GM06990 (cell line): Measurements from ENCODE around the gene PDE8B.

ENCODE experiments used
- DNase-seq: peaks from one replicate; pipeline ENCODE4 v3.0.0-alpha.2; 2011; ENCODE audit not compliant: insufficient read length; ENCODE audit errors: extremely low read depth
- H3K27me3 ChIP-seq: replicated peaks from 2 replicates; pipeline ENCODE4 v1.6.0; 2011; ENCODE audit warnings: low read length; ENCODE audit not compliant: control insufficient read depth, insufficient read depth
- H3K36me3 ChIP-seq: 2 replicates; pipeline ENCODE4 v1.5.1; 2011; ENCODE audit warnings: low read length; ENCODE audit not compliant: control insufficient read depth, insufficient read depth
- H3K4me3 ChIP-seq: replicated peaks from 2 replicates; pipeline ENCODE4 v1.5.1; 2011; ENCODE audit warnings: low read depth, mild to moderate bottlenecking, control low read depth, low read length
- CTCF ChIP-seq: IDR thresholded peaks from 2 replicates; pipeline ENCODE4 v1.5.1; 2011; ENCODE audit warnings: low read length, control low read depth, mild to moderate bottlenecking, inconsistent platforms; ENCODE audit not compliant: insufficient read depth, poor library complexity, severe bottlenecking

PDE8B gene

GRCh38 chr5:77224672-77225355 is 14.3 kb downstream of the PDE8B start:
- DNase-seq, result no peak
- no peak for TF ChIP-seq CTCF
- no peak overlapping the region for H3K4me3 ChIP-seq
- H3K36me3 ChIP-seq, result no peaks in the 10 kb centered on the region
- H3K27me3 ChIP-seq, result peaks cover 2% of the 10 kb centered on the region

DNA sequence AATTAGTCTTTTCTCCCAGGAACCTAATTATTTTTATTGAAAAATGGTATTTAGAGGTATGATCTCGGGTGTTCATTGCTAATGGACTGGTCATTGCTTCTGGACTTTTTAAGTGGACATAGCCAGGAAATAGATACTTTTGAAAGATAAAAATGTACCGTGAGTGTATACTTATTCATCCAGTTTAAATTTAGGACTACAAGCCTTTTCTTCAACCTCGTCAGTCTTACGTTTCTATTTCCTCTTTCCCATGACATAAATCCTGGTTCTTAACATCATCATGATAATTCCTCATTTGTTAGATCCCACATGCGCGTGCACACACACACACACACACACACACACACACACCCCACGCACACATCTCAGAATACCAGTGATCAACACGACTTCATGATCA is 15.1 kb downstream of the PDE8B start:
- H3K27me3 ChIP-seq, result no peaks in the 10 kb centered on the region; the same call in 1 of the 2 replicates

GRCh38 chr5:77229887-77230286 is 19.4 kb downstream of the PDE8B start:
- Histone ChIP-seq H3K36me3 (no peaks in the 10 kb centered on the region), H3K27me3 (no peaks in the 10 kb centered on the region), H3K4me3 (no peak overlapping the region)
- no peak for TF ChIP-seq CTCF
- DNase-seq, result no peak

More for the DNA sequence above, 15.1 kb downstream of the PDE8B start:
- Histone ChIP-seq H3K36me3 (no peaks in the 10 kb centered on the region), H3K4me3 (no peak overlapping the region)
- no peak for TF ChIP-seq CTCF
- no peak for DNase-seq

GRCh38 chr5:77230727-77231470 is 20.4 kb downstream of the PDE8B start:
- peak; percentile 34 for TF ChIP-seq CTCF
- no peaks in the 10 kb centered on the region for H3K27me3 ChIP-seq
- H3K36me3 ChIP-seq, result no peaks in the 10 kb centered on the region
- no peak for DNase-seq
- H3K4me3 ChIP-seq, result no peak overlapping the region

- DNase-seq, result no peak
- Histone ChIP-seq H3K27me3 (no peaks in the 10 kb centered on the region), H3K4me3 (no peak overlapping the region), H3K36me3 (no peaks in the 10 kb centered on the region)
- TF ChIP-seq CTCF, result no peak
These were observed 21.1 kb downstream of the PDE8B start for GRCh38 chr5:77231471-77232138.
